Mesothelial cell of epicardium (in vitro differentiated cells): ENCODE results near the gene SCGB2B2. TPM values are rescaled to one million over a fixed set of nuclear protein-coding genes. Genes with fewer than 3 reads are reported as not detected.

Experiments used
- DNase-seq, 2 experiments: peaks; one replicate each; pipeline ENCODE4 v3.0.0; 2021; ENCODE audit warnings: low spot score in 2 of 2; ENCODE audit not compliant: unreplicated experiment in 2 of 2
- H3K27ac Mint-ChIP-seq: 2 replicates; pipeline ENCODE4 v1.8.0; 2021; ENCODE audit warnings: mixed read lengths
- H3K27me3 Mint-ChIP-seq: 2 replicates; pipeline ENCODE4 v1.8.0; 2021; ENCODE audit warnings: low read depth, mixed read lengths
- H3K36me3 Mint-ChIP-seq: 2 replicates; pipeline ENCODE4 v1.8.0; 2021; ENCODE audit warnings: mixed read lengths
- H3K4me1 Mint-ChIP-seq: 2 replicates; pipeline ENCODE4 v1.8.0; 2021; ENCODE audit warnings: mixed read lengths
- H3K4me3 Mint-ChIP-seq: 2 replicates; pipeline ENCODE4 v1.8.0; 2021; ENCODE audit warnings: mild to moderate bottlenecking, moderate library complexity, mixed read lengths
- H3K9me3 Mint-ChIP-seq: 2 replicates; pipeline ENCODE4 v1.8.0; 2021; ENCODE audit warnings: mixed read lengths
- CTCF ChIP-seq: fragments of 200-600 bp; sonication (generic); IDR thresholded peaks from one replicate; pipeline ENCODE4 v1.5.0; 2021; ENCODE audit warnings: antibody characterized with exemption; ENCODE audit not compliant: unreplicated experiment
- total RNA-seq: library from RNA; stranded (reverse); gene quantifications from 3 replicates; pipeline ENCODE4 v1.2.1, GENCODE V29; 2021

Gene SCGB2B2
- total RNA-seq = 1.0 to 1.3 TPM (median 1.1 TPM) in 3 replicates

GRCh38 chr19:34676697-34677385 lies at the start of gene SCGB2B2:
TSS of gene SCGB2B2 (minus strand) at chr19:34677159. CDS start at chr19:34594563, 82,596 bp downstream.
- Mint-ChIP-seq H3K9me3 (peaks cover 34% of the 10 kb centered on the region), H3K27me3 (peaks cover 35% of the 10 kb centered on the region), H3K4me3 (peak within 1 kb of the TSS; percentile 85), H3K27ac (peak within 1 kb of the TSS; percentile 93), H3K36me3 (peaks cover 34% of the 10 kb centered on the region), H3K4me1 (peaks cover 16% of the 10 kb centered on the region)
- no peak for DNase-seq
- no peak for TF ChIP-seq CTCF

- TF ChIP-seq CTCF = no peak
- Mint-ChIP-seq H3K36me3 (no peaks in the 10 kb centered on the region), H3K27ac (no peak overlapping the region), H3K27me3 (peaks cover 10% of the 10 kb centered on the region), H3K9me3 (peaks cover 22% of the 10 kb centered on the region), H3K4me1 (no peaks in the 10 kb centered on the region), H3K4me3 (no peak overlapping the region)
- DNase-seq = no peak
Observed at GRCh38 chr19:34725400-34725799, 48.4 kb upstream of the SCGB2B2 start.

DNA sequence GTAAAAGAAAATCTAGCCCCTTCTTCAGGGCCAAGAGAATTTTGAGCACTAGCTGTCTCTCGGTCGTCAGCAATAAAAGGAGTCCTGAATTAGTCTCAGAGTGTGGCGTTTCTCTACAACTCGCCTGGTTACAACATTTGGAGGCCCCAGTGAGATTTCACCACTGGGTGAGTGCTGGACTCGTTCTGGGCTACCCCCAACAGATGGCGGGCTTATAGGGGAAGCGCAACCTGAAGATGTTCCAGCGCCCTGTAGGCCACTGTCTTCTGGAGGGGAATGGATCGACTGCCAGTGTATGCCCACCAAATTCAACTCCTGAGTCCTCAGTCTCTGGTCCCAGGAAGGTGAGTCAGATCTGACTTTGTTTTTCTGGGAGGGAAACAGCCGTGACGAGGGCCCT lies 45.4 kb upstream of the SCGB2B2 start:
- H3K4me3 Mint-ChIP-seq = no peak overlapping the region
- peaks cover 9% of the 10 kb centered on the region for H3K27me3 Mint-ChIP-seq
- H3K4me1 Mint-ChIP-seq = no peaks in the 10 kb centered on the region
- no peaks in the 10 kb centered on the region for H3K36me3 Mint-ChIP-seq
- TF ChIP-seq CTCF = no peak
- no peak for DNase-seq
- peaks cover 38% of the 10 kb centered on the region for H3K9me3 Mint-ChIP-seq
- no peak overlapping the region for H3K27ac Mint-ChIP-seq

DNA sequence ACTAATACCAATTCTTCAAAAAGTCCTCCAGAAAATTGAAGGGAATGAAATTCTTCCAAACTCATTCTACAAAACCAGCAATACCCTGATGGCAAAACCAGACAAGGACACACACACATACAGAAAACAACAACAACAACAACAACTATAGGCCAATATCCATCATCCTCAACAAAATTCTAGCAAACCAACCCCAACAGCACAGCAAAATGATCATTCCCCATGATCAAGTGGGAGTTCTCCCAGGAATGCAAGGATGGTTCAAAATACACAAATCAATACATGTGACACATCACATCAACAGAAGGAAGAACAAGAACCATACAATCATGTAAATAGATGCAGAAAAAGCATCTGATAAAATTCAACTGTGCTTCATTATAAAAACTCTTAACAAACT lies 38.4 kb upstream of the SCGB2B2 start:
- no peak overlapping the region for H3K4me3 Mint-ChIP-seq
- H3K27me3 Mint-ChIP-seq = no peaks in the 10 kb centered on the region
- no peak for TF ChIP-seq CTCF
- peaks cover 10% of the 10 kb centered on the region for H3K36me3 Mint-ChIP-seq
- no peak overlapping the region for H3K27ac Mint-ChIP-seq
- no peaks in the 10 kb centered on the region for H3K4me1 Mint-ChIP-seq
- peaks cover 78% of the 10 kb centered on the region for H3K9me3 Mint-ChIP-seq
- no peak for DNase-seq

DNA sequence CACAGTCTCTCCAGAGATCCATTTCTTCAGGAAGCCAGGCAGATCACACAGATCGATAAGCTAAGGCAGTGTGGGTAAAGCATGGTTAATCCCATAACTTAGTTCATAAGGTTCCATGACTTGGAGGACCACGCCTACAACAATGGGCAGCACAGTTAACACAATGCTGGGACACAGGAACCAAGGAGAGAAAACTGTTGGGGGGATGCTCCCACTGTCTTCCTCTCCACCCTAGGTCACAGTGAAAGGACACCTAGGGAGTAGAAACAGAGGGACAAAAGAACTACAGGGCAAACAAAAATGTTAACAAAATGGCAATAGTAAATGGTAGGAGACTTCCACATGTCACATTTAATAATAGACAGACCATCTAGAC lies 36.3 kb upstream of the SCGB2B2 start:
- Mint-ChIP-seq H3K4me1 (no peaks in the 10 kb centered on the region), H3K9me3 (peaks cover 81% of the 10 kb centered on the region), H3K27ac (no peak overlapping the region), H3K36me3 (peaks cover 10% of the 10 kb centered on the region), H3K4me3 (no peak overlapping the region), H3K27me3 (no peaks in the 10 kb centered on the region)
- DNase-seq = no peak
- no peak for TF ChIP-seq CTCF
